CMK (cell line): ENCODE data around the gene JARID2.

ENCODE experiments used
- DNase-seq: peaks from one replicate; pipeline ENCODE4 v3.0.0-alpha.2; 2010; ENCODE audit warnings: low read depth

JARID2 gene

DNA sequence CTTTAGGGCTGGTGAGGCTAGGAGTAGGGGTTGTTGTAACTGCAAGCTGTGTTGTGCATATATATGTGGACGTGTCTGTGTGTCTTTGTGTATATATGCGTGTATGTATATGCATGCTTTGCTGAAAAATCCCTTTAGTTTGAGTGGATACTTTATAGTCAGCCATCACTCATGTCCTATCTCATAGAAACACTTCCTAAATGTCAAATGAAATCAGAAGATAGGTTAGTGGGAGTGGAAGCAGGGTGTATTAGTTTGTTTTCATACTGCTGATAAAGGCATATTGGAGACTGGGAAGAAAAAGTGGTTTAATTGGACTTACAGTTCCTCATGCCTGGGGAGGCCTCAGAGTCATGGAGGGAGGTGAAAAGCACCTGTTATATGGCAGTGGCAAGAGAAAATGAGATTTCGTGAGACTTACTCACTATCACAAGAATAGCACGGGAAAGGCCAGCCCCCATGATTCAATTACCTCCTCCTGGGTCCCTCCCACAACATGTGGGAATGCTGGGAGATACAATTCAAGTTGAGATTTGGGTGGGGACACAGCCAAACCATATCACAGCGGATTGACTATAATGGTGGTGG, 131.1 kb downstream of the JARID2 start:
- no peak for DNase-seq

DNA sequence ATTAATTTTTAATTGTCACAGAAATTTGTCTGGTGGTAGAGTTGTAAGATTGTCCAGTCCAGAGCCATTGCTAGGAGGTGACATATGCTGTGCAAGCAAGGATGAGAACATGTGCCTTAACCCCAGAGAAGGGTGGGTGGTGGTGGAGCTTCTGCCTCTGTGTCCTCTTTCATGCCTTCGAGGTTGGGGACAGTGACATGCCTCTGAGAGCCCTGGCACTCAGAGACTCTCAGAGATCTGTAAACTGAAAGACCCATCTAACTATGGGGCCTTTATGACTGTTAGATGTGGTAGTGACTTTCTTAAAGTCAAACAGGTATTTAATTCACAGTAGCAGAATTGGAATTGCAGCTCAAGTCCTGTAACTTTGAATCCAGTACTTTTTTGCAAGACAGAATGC, 132.4 kb downstream of the JARID2 start:
- no peak for DNase-seq

DNA sequence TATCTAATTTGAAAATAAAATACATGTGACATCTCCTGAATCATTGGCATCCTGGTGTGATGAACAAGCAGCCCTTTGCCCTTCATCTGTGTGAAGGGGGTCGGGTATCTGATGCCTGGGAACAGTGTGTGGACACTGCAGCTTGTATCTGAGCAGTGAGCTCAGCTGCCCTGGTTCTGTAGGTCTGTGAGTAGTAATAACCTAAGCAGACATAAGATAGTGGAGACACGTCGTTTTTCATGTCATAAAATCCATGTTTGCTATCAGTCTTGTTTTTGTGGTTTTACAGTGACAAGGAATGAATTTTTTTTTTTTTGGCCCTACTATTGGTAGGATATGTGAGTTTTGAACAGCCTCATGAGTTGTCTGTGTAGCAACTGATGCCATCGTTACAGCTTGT, 133.0 kb downstream of the JARID2 start:
- DNase-seq = no peak

DNA sequence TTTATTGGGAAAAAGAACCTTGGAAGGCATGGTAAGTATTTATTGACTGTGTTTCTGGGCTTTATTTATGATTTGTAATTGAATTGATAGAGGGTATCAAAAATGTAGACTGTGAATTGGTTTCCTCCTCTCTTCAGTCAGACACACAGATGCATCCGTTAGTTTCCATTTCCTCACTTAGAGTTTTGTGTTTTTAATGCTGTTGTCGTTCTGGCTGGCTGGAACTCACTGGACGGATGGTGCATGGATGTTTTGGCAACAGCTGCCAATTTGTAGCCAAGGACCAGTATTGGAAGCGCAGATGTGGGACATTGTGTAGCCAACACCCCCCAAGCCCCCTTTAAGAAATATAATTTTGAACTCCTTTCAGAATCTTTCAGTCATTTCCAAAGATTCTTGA, 134.5 kb downstream of the JARID2 start:
- DNase-seq = no peak

DNA sequence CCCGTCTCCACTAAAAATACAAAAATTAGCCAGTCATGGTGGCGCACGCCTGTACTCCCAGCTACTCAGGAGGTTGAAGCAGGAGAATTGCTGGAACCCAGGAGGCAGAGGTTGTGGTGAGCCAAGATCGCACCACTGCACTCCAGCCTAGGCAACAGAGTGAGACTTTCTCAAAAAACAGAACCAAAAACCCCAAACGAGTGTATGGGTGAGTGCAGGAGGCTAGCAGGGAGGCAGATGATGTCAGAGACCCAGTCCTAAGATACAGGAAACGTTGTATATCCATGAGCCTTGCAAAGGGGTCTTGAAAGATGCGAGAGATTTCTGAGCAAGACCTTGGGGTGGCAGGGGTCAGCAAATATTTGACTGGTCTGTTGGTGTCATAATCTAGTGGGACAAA, 136.2 kb downstream of the JARID2 start:
- no peak for DNase-seq

DNA sequence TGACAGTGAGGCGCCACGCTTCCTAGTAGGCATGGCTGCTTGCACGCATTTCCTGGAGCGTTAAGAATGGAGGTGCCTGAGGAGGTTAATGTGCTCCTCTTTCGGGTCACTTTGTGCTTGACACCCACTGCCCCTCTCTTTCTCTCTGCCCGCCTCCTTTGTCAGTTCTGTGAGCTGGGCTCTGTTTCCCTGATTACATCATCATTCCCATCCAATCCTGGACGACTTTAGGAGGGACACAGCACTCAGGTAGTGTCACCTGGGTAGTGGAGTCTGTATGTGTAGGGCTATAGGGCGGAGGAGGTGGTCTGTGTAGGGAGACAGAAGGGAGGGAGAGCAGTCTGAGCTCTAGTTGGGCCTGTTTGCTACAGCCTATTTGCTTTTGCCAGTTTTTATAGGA, 136.8 kb downstream of the JARID2 start:
- DNase-seq = no peak

DNA sequence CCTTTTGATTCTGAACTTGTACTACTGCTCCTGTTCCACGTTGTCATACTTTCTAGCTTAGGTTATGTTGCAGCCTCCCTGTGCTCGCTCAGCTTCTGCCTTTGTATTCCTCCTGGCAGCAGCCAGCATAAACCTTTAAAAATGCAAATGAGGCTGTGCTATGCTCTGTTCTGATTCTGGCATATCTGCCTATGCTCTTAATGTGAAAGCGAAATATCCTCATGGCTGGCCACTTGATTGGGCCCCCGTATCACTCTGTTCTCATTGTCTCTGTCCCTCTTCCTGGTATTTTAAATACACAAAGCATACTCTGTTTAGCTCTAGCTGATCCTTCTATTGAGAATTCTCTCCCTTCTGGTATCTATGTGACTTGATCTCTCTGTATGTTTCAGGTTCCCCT, 139.0 kb downstream of the JARID2 start:
- DNase-seq = no peak

DNA sequence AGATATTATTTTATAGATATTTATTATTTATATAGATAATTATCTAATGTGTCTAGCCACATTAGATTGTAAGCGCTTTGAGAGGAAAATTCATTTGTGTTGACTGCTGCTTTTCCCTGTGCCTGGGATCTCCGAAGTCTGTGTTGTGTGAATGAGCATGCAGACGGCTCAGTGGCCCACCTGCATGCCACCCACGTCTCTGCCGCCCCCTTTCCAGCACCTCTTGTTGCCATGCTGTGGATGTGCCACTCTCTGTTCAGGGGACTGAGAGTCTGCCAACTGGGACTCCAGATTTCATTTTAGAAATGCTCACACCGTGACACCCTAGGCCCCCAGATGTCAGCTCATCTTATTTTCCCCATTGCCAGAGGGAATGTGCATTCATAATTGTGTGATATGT, 139.7 kb downstream of the JARID2 start:
- DNase-seq = no peak

DNA sequence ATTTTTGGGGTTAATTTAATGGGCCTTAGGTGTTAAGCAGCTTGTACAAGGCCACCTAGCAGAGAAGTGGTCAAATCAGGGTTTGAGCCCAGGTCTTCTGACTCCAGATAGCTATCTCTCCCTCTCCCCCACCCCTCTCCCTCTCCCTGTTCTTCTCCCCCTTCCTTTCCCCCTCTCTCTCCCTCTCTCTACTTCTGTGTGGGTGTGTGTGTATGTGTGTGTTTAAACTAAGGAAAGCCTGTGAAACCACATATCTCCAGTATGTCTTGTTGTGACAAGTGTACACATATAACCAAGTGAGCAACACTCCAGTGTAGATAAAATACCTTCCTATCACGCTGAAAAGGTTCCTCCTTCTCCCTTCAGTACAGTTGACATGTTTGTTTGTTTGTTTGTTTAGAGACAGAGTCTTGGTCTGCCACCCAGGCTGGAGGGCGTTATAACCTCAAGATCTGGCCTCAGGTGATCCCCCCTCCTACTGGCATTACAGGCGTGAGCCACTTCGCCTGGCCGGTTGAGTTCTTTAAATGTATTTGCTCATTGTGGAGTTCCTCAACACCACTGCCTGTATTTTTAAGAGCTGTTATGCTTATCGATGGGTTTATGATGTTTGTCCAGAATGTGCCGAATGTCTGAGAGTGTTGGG, 140.4 kb downstream of the JARID2 start:
- DNase-seq = no peak

DNA sequence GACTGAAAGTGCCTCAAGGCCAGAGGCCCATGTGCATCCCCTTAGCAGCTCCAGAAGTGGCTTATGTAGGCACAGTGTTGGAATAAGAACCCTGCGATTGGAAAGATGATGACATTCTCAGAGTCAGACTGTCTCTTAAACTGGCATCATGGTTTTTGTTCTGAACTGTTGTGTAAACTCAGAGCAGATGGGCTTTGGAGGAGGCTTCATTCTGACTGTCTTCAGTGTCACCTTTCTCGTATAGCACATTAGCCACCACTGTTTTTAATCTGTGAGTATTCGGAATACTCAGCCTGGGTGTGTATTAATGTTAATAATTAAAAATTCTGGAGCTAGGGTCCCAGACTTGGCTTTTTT, 140.9 kb downstream of the JARID2 start:
- no peak for DNase-seq

DNA sequence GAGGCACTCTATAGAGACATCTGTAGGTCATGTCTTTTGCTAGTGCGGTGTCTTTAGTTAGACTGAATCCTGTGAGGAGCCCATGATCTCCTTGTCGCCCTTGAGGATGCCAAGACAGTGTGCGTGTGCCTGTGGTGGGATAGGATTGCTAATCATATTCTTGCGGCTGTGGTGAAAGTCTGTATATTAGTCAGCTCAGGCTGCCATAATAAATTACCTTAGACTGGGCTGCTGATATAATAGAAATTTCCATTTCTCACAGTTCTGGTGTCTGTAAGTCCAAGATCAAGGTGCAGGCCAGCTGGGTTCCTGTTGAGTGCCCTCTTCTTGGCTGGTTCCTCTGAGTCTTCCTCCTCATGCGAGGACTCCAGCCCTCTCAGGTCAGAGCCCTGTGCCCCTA, 141.2 kb downstream of the JARID2 start:
- DNase-seq = no peak

DNA sequence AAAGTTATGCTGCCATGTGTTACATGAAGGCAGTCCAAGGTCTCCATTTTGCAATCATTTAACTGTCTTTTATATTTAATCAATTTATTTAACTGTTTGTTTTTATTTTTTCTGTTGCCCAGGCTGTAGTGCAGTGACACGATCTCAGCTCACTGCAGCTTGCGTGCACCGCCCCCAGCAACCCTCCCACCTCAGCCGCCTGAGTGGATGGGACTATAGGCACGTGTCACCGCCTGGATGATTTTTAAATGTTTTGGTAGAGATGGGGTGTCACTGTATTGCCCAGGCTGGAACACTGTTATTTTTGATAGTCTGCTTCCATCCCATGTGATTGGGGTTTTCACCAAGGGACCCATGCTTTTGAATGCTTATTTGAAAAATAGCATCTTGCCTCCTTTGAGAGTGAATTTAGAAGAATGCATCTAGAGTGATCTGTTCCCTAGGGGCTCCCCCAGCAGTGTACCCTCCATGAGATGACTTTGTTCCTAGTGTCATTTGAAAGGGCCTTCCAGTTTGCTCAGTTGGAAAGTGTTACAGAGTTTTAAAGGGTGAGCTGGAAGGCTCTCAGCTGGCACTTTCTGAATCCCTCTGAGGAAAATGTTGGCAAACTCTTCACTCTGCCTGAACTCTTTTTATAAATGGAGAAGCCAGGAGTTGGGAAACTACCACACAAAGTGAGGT, 143.4 kb downstream of the JARID2 start:
- DNase-seq = no peak

DNA sequence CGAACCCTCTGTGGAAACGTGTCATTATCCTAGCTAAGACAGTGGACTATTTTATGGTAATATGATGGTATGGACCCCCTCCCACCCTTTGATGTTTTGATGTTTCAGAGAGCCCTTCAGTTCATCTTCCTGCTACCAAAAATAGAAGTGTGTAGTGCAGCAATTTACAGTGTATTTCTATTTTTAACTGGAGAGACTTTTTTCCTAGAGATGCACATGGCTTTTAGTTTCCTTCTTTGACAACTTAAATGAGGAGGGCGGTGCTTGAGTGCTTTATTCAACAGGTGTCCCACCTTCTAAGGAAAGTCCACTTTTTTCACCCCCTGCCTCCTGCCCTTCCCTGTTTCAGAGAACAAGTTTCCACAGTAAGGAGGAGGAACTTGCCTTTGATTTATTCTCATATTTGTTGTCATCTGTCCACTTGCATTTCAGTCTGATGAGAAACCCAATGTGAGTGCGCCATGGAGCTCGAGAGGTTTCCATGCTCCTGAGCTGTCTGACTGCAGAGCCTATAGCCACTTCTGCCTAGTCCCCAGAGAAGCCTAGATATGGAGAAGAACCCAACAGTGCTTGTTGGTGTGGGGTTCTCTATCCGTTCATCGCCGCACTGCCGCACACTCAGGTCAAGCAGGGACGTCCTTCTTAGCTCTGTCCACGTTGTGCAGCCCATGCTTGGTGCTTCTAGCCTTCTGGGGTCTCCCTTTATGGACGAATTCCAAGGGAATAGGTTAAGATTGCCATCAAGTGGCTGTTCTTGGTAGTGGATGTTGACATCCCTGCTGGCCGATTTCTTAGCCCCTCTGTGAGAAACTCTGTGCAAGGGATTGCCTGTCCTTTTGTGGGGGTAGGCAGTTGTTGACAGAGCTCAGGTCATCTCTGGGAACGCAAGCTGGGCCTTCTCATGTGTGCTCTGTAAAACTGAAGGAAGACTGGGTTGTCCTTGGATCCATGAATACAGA, 144.2 kb downstream of the JARID2 start:
- no peak for DNase-seq

DNA sequence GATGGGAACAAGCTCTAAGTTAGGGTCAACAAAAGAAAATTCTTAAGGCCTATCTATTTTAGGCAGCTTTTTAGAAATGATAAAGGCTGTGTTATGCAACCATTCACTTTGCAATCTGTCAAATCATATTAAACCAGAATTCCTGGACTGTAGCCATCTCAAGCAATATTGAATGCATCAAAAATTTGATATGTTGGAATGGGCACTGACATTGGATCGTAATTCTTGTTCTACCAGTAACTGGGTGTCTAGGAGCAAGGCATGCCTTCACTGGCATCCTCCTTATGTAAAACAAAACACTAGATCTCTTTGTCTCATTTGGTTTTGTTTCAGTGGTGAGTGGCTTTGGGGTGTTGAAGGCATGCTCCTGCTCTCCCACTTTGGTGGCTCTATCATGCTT, 145.6 kb downstream of the JARID2 start:
- no peak for DNase-seq

DNA sequence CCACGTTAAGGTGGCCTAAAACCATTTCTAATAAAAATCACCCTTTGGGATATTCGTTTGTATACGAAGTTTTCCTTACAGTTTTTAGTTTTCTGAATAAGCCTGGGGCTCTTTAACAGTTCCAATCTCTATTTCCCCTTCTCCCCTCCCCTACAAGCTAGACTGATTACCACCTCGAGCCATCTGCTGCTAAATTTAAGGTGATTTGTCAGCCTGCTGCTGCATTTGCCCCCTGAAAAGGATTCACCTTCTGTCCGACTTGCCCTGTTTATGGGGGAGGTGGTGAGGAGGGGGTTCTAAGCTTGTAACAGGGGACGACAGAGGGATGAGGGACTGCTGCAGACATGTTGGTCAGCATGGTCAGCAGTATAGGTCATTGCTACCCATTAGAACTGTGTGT, 146.3 kb downstream of the JARID2 start:
- no peak for DNase-seq

DNA sequence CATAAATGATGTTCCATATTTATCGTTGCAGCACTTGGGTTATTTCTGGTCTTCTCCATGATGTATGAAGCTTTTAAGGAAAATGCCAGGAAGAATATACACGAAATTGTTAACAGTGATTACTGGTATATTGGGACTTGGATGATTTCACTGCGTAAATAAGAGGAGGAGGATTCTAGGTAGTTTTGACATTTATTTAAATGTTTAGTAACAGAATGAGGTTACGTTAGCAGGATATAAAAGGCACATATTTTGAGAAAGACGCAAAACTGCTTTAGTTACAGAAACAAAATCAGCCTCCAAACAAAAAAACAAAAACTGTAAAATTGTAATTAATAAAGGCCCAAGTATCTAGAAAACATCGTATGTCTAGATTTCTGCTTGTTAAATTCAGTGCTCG, 147.7 kb downstream of the JARID2 start:
- no peak for DNase-seq

DNA sequence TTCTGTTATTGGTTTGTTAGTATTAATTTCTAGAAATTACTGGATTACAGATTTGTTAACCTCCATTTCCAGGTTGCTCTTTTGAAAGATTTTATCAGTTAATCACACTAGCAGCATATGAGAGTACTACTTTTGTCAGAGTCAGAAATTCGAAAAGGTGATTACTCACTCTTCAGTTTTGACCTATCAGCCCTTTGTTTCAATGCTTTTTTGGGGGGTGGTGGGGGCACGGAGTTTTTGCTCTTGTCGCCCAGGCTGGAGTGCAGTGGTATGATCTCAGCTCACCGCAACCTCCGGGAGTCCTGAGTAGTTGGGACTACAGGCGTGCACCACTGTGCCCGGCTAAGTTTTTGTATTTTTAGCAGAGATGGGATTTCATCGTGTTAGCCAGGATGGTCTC, 149.2 kb downstream of the JARID2 start:
- DNase-seq = no peak

DNA sequence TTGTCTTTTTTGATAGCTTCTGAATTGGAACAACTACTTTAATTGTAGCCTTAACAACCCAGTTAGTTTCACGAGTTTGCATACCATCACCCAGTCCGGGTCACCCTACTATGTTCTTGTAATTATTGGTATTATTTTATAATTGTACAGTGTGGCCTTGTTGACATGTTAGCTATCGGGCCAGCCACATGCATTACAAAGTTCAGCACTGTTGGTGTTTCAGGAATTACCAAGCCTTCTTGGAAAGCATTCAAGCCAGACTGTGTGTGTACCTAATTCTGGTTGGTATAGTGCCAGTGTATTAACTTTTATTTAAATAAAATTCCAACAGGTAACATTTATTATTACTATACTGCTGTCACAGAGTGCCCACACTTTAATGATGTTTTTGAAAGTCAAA, 150.9 kb downstream of the JARID2 start:
- DNase-seq = no peak

DNA sequence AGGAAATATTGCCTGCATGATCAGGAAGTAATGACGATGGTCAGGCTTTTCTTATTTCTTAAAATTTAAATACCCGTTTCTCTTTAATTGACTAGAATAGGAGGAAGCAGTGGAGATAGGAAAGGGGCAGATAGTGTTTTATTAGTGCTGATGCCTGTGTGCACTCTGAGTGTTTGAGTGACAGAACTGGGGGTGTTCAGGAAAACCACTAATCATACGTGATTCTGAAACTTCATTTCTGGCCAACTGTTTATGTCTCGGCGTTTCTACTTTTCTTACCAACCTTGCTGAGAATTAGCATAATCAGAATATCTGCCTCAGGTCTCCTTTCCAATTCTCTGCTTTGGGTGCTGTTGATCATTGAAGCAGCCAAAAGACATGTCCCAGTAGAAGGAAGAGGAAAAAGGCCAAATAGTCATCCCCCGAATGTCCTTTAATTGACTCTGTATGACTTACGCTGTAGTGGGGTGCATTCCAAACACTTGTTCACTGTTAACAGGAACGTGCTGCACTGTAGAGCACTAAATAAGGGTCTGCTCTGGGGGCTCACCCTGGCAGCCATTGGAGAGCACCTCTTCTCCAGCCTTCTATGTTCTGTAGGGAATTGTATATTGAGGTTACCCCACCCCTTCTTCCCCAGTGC, 152.9 kb downstream of the JARID2 start:
- DNase-seq = no peak

DNA sequence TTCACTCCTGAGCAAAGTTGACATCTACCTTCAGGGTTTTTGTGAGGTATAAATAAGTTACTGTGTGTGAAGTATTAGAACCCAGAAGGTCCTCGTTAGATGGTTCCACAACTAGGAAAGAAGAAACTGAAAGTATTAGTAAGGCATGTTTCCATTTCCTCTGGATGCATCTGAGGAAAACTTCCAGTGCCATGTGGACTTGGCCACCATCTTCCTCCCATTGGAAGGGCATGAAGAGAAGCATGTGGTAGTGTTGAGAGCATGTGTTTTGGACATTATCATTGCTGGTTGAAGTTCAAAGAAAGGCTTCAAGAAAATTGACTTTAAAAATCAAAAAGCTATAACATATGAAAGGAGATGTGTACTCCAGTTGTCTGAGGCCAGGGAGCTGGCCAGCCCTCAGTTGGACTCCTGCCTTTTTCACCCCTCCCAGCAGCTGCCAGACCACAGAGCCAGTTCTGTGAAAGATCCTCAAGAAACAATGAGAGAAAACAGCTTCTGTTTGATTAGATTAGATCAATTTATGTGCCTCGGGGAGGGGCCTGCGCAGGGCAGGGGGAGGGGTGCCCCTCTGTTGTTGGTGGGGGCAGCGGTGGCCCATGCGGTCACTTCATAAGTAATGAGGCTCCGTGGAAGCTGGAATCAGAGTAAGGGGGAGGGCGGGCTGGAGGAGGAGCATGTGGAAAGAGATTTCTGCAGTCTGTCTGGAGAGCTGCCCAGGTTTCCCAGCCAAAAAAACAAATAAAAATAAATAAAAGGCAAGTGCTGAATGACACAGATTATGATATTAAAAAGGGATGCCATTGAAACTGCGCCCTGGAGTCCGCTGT, 154.0 kb downstream of the JARID2 start:
- DNase-seq = peak; percentile 85

DNA sequence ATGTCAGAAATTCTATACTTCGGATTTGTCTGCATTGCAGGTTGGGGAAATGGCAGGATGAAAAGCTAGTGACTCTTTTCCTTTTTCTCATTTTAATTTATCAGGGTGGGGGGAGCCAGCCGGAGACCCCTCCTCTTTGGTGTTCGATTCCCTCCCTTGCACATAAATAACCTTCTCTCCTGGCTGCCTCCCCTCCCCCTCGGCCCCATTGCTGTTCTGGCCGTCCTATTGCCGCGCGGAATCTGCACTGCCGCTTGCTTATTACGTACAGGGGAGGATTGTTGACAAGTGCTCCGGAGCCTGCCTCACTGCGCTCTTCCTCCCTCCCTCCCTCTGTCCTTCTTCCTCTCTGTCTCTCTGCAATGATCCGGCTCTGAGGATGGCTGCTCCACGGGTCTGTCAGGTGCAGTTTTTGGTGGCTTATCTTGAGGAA, 154.7 kb downstream of the JARID2 start:
- DNase-seq = peak; percentile 64
